Measurements from ENCODE around the gene TNNT3. TPM values are rescaled to one million over a fixed set of nuclear protein-coding genes. Genes with fewer than 3 reads are reported as not detected.

Gene TNNT3
- total and polyA plus RNA-seq, 11 donors: 17.1 to 84.5 (median 46.4) TPM

GRCh38 chr11:1949302-1949701 is 29.8 kb downstream of the TNNT3 start:
- no peak overlapping the region for H3K4me3 ChIP-seq

GRCh38 chr11:1949922-1950321 is 30.4 kb downstream of the TNNT3 start:
- no peak for DNase-seq
- no peak overlapping the region for H3K4me3 ChIP-seq
- H3K36me3 ChIP-seq: no peaks in the 10 kb centered on the region
- no peaks in the 10 kb centered on the region for H3K9me3 ChIP-seq
- H3K4me1 ChIP-seq: no peaks in the 10 kb centered on the region
- H3K27ac ChIP-seq: no peak overlapping the region
- no peak for TF ChIP-seq CTCF (IDR thresholded peaks at IDR 0.05)
- no peak for TF ChIP-seq POLR2A (IDR thresholded peaks at IDR 0.05)
- peak in 1 of 4 donors; percentile 10 for ATAC-seq
- no CpG with 5 or more reads among the region's 15 CpGs for WGBS, 4 donors
- H3K27me3 ChIP-seq: no peaks in the 10 kb centered on the region
- intact Hi-C loops (cut with DNase I): loop anchor here in 1 of 10 donors (10.0 kb wide), 1 partner anchor 55 kb away; the partner anchor contains the start of gene PRR33

More at GRCh38 chr11:1949302-1949701, 29.8 kb downstream of the TNNT3 start:
- Histone ChIP-seq H3K27me3 (no peaks in the 10 kb centered on the region), H3K9me3 (no peaks in the 10 kb centered on the region), H3K4me1 (peaks cover 0 to under 1% (median 0%) of the 10 kb centered on the region in 12 donors), H3K36me3 (no peaks in the 10 kb centered on the region), H3K27ac (no peak overlapping the region)
- intact Hi-C loops (cut with DNase I): loop anchor here in 1 of 10 donors (10.0 kb wide), 1 partner anchor 55 kb away; the partner anchor contains the start of gene PRR33
- WGBS, 4 donors: no CpG with 5 or more reads among the region's 6 CpGs
- DNase-seq (peak in 1 of 5 donors; percentile 2), ATAC-seq (no peak)
- no peak for TF ChIP-seq POLR2A (IDR thresholded peaks at IDR 0.05)
- TF ChIP-seq CTCF (IDR thresholded peaks at IDR 0.05): no peak

GRCh38 chr11:1952806-1953482 is 33.4 kb downstream of the TNNT3 start:
- Histone ChIP-seq H3K4me1 (no peaks in the 10 kb centered on the region), H3K4me3 (no peak overlapping the region), H3K27ac (peak overlapping the region in 1 of 12 donors; percentile 9), H3K27me3 (no peaks in the 10 kb centered on the region), H3K36me3 (no peaks in the 10 kb centered on the region), H3K9me3 (no peaks in the 10 kb centered on the region)
- intact Hi-C loops (cut with DNase I): no loop called here
- no peak for TF ChIP-seq POLR2A (IDR thresholded peaks at IDR 0.05)
- TF ChIP-seq CTCF (IDR thresholded peaks at IDR 0.05): no peak
- DNase-seq (peak in 3 of 5 donors; percentile 1 to 23 (median 2)), ATAC-seq (no peak)
- 64% methylated on average over 2 of the region's 29 CpGs; no CpG with 5 or more reads in 3 of the 4 donors for WGBS, 4 donors

GRCh38 chr11:1953489-1954266 is 34.2 kb downstream of the TNNT3 start:
- WGBS, 4 donors: 23 to 64% methylated on average over 5 to 11 of the region's 23 CpGs; no CpG with 5 or more reads in 2 of the 4 donors
- Histone ChIP-seq H3K27ac (peak overlapping the region in 1 of 12 donors; percentile 9), H3K4me3 (no peak overlapping the region), H3K9me3 (no peaks in the 10 kb centered on the region), H3K27me3 (no peaks in the 10 kb centered on the region), H3K36me3 (no peaks in the 10 kb centered on the region), H3K4me1 (no peaks in the 10 kb centered on the region)
- ATAC-seq (peak in 3 of 4 donors; percentile 48 to 76 (median 51)), DNase-seq (peak in 4 of 5 donors; percentile 17 to 77 (median 25))
- intact Hi-C loops (cut with DNase I): no loop called here
- TF ChIP-seq POLR2A (IDR thresholded peaks at IDR 0.05): no peak
- TF ChIP-seq CTCF (IDR thresholded peaks at IDR 0.05): peak in 7 of 12 donors; percentile 11 to 46 (median 30)

Measured in heart left ventricle (tissue), 16 donors.